Right atrium auricular region (tissue), 2 donors: ENCODE data around the gene CABLES2. TPM values are rescaled to one million over a fixed set of nuclear protein-coding genes. Genes with fewer than 3 reads are reported as not detected.
A peak's percentile ranks its signal among the peaks of the same experiment; 100 is the strongest.

Source experiments
- DNase-seq: peaks from one replicate; pipeline ENCODE4 v3.0.0-alpha.2; 2019; ENCODE audit warnings: low spot score
- H3K27ac ChIP-seq, 2 donors: fragments of 200-600 bp; sonication (generic); 1 replicate in 1 of 2; 2 replicates in 1 of 2; pipeline ENCODE4 v1.5.1; 2016 to 2019
- H3K27me3 ChIP-seq, 2 donors: fragments of 200-600 bp; sonication (generic); one replicate each; pipeline versions ENCODE4 v1.5.1 to v1.6.0; 2017 to 2019
- H3K36me3 ChIP-seq: fragments of 200-600 bp; sonication (generic); one replicate; pipeline ENCODE4 v1.5.1; 2016
- H3K4me1 ChIP-seq, 2 donors: fragments of 200-600 bp; sonication (generic); one replicate each; pipeline versions ENCODE4 v1.5.1 to v1.6.0; 2017 to 2019
- H3K4me3 ChIP-seq, 2 donors: fragments of 200-600 bp; sonication (generic); 1 replicate in 1 of 2; 2 replicates in 1 of 2; pipeline ENCODE4 v1.5.1; 2017 to 2019; ENCODE audit warnings: mild to moderate bottlenecking in 1 of 2, moderate library complexity in 1 of 2
- H3K9me3 ChIP-seq, 2 donors: fragments of 200-600 bp; sonication (generic); one replicate each; pipeline ENCODE4 v1.5.1; 2019
- total RNA-seq, 2 donors: library from RNA; depleted of rRNA; stranded (reverse); fragments of >200 nt; gene quantifications; one replicate each; pipeline ENCODE4 v1.1.0, GENCODE V29; 2016
- TF ChIP-seq, protein P1 (sequence below), 2 donors: fragments of 200-600 bp; sonication (generic); IDR thresholded peaks; one replicate each; pipeline ENCODE4 v1.5.1; 2019; ENCODE audit warnings: antibody characterized with exemption in 2 of 2

CABLES2 gene
- total RNA-seq, 2 donors from 2014 or later: 10.8 to 17.7 TPM

DNA sequence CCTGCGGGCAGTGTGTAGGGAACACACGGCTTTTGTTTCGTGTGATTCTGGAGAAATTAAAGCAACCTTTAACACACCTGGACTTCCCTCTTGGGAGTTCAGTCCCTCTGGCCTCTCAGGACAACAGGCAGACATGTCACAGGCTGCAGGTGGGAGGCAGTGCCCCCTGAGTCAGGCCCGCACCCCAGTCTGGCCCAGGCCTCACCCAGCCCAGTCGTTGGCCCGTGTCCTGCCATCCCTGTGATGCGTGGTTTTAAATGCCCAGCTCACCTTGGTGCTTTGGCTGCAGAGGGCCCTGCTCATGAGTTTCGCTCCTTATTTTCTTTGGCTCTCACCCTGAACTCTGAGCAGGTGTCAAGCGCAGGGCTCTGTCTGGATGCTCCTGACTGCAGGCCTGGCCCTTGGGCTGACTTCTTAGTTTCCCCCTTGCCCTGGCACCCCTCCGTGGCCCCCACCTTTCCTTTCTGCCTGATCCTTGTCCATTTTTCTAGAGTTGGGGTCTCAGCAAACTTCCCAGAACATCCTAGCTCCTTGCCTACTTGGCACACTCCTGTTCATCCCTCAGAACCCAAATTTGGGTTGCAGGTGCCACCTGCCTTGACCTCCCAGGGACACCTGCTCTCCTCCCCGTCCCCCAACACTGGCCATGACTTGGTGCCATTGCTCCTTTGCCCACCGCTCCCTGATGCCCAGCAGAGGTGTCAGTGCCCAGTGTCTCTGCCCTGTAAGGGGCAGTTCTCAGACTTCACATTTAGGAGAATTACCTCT is 2.2 kb upstream of the CABLES2 start:
- Histone ChIP-seq H3K4me3 (no peak overlapping the region), H3K4me1 (peaks cover 0 to 43% of the 10 kb centered on the region in 2 donors), H3K27me3 (no peaks in the 10 kb centered on the region), H3K36me3 (no peaks in the 10 kb centered on the region), H3K9me3 (no peaks in the 10 kb centered on the region), H3K27ac (no peak overlapping the region)
- DNase-seq: no peak
- TF ChIP-seq, protein P1, sequence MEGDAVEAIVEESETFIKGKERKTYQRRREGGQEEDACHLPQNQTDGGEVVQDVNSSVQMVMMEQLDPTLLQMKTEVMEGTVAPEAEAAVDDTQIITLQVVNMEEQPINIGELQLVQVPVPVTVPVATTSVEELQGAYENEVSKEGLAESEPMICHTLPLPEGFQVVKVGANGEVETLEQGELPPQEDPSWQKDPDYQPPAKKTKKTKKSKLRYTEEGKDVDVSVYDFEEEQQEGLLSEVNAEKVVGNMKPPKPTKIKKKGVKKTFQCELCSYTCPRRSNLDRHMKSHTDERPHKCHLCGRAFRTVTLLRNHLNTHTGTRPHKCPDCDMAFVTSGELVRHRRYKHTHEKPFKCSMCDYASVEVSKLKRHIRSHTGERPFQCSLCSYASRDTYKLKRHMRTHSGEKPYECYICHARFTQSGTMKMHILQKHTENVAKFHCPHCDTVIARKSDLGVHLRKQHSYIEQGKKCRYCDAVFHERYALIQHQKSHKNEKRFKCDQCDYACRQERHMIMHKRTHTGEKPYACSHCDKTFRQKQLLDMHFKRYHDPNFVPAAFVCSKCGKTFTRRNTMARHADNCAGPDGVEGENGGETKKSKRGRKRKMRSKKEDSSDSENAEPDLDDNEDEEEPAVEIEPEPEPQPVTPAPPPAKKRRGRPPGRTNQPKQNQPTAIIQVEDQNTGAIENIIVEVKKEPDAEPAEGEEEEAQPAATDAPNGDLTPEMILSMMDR (IDR thresholded peaks at IDR 0.05): no peak

DNA sequence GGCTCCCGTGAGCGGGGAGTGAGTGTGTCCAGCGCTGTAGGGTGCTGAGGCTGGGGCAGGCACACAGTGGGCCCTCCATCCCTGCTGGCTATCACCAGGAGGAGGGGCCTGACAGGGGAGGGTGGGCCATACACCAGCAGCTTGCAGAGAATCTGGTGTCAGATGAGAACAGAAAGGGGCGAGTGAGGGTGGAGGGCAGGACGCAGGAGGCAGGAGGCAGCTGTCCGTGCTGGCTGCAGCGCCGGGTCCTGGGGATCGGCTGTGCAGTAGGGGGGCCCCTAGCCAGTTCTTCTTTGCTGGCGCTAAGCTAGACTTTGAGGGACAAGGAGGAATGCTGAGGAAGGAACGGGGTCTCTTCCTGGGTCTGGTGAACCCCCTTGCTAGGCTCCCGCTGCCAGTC is 1.6 kb upstream of the CABLES2 start:
- Histone ChIP-seq H3K4me1 (peaks cover 0 to 44% of the 10 kb centered on the region in 2 donors), H3K27me3 (no peaks in the 10 kb centered on the region), H3K27ac (no peak overlapping the region), H3K4me3 (no peak overlapping the region), H3K36me3 (no peaks in the 10 kb centered on the region), H3K9me3 (no peaks in the 10 kb centered on the region)
- TF ChIP-seq, protein P1 (IDR thresholded peaks at IDR 0.05): no peak
- no peak for DNase-seq

GRCh38 chr20:62408055-62408454 is 970 bp upstream of the CABLES2 start:
- H3K27me3 ChIP-seq: no peaks in the 10 kb centered on the region
- TF ChIP-seq, protein P1 (IDR thresholded peaks at IDR 0.05): no peak
- no peak for DNase-seq
- peaks cover 0 to 44% of the 10 kb centered on the region in 2 donors for H3K4me1 ChIP-seq
- H3K4me3 ChIP-seq: no peak overlapping the region
- H3K27ac ChIP-seq: peak overlapping the region in 1 of 2 donors; percentile 31
- H3K36me3 ChIP-seq: no peaks in the 10 kb centered on the region
- H3K9me3 ChIP-seq: no peaks in the 10 kb centered on the region

GRCh38 chr20:62406635-62407176 is 379 bp downstream of the CABLES2 start:
- H3K9me3 ChIP-seq: no peaks in the 10 kb centered on the region
- peak overlapping the region; percentile 82 to 86 for H3K27ac ChIP-seq
- H3K36me3 ChIP-seq: no peaks in the 10 kb centered on the region
- no peak for DNase-seq
- no peaks in the 10 kb centered on the region for H3K27me3 ChIP-seq
- TF ChIP-seq, protein P1 (IDR thresholded peaks at IDR 0.05): no peak
- peak overlapping the region; percentile 63 to 64 for H3K4me3 ChIP-seq
- H3K4me1 ChIP-seq: peaks cover 0 to 44% of the 10 kb centered on the region in 2 donors

- Histone ChIP-seq H3K36me3 (no peaks in the 10 kb centered on the region), H3K27ac (peak overlapping the region; percentile 82 to 86), H3K4me3 (peak overlapping the region; percentile 63 to 64), H3K9me3 (no peaks in the 10 kb centered on the region), H3K27me3 (no peaks in the 10 kb centered on the region), H3K4me1 (peaks cover 0 to 44% of the 10 kb centered on the region in 2 donors)
- TF ChIP-seq, protein P1 (IDR thresholded peaks at IDR 0.05): no peak
- DNase-seq: no peak
Measured at GRCh38 chr20:62405981-62406513, 1.0 kb downstream of the CABLES2 start.
